Loucy (cell line): Measurements from ENCODE around the gene MYL5.
"Not testable (repeated sequence)": the region's sequence is repeated elsewhere in the genome, so short reads cannot be mapped to it uniquely, and the experiment has no call there.

ENCODE experiments used
- EZH2phosphoT487 ChIP-seq: fragments of 200-600 bp; IDR thresholded peaks from 2 replicates; pipeline ENCODE4 v1.6.1; 2018; ENCODE audit warnings: antibody characterized with exemption, mild to moderate bottlenecking, moderate library complexity, borderline replicate concordance
- TF ChIP-seq, protein P1 (sequence below): fragments of 200-600 bp; sonication (generic); conservative IDR thresholded peaks from 2 replicates; pipeline ENCODE4 v1.5.1; 2014; ENCODE audit warnings: mild to moderate bottlenecking, antibody characterized with exemption, low read length

DNA sequence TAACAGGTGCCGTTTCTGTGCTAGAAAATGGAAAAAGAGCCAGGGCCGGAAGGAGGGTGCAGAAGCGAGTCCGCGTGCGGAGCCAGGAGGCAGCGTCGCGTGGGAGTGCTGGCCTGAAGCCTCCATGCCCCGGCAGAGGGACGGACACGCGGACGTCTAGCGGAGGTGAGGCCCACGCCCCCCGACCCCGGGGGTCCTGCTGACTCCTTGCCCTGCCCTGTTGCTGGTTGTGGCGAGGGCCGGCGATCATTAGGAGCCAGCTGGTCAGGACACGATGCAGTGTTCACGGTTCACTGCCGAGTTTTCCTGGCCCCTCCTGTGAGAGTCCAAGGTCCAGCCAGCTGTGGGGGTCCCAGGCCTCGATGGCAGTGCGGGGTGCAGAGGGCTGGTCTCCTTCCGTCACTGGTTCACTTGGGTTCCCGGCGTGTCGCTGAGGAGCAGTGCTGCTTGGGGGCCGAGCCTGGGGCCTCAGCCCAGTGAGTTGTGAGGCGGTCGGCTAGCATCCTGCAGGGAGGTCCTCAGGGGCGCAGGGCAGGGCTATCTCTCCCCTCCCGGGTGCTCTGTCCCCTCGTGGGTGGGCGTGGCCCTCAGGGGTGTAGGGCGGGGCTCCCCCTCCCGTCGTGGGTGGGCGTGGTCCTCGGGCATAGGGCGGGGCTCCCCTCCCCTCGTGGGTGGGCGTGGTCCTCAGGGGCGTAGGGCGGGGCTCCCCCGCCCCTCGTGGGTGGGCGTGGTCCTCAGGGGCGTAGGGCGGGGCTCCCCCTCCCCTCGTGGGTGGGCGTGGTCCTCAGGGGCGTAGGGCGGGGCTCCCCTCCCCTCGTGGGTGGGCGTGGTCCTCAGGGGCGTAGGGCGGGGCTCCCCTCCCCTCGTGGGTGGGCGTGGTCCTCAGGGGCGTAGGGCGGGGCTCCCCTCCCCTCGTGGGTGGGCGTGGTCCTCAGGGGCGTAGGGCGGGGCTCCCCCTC is 56.9 kb downstream of the MYL5 start:
- TF ChIP-seq, protein P1, sequence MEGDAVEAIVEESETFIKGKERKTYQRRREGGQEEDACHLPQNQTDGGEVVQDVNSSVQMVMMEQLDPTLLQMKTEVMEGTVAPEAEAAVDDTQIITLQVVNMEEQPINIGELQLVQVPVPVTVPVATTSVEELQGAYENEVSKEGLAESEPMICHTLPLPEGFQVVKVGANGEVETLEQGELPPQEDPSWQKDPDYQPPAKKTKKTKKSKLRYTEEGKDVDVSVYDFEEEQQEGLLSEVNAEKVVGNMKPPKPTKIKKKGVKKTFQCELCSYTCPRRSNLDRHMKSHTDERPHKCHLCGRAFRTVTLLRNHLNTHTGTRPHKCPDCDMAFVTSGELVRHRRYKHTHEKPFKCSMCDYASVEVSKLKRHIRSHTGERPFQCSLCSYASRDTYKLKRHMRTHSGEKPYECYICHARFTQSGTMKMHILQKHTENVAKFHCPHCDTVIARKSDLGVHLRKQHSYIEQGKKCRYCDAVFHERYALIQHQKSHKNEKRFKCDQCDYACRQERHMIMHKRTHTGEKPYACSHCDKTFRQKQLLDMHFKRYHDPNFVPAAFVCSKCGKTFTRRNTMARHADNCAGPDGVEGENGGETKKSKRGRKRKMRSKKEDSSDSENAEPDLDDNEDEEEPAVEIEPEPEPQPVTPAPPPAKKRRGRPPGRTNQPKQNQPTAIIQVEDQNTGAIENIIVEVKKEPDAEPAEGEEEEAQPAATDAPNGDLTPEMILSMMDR: not testable (repeated sequence)
- TF ChIP-seq EZH2phosphoT487: not testable (repeated sequence)
